ENCODE measurements around the gene PLPP6. TPM values are rescaled to one million over a fixed set of nuclear protein-coding genes. Genes with fewer than 3 reads are reported as not detected.

The PLPP6 gene
- total and polyA plus RNA-seq, 2 of the 13 experiments (the other 11 are each of a cell fraction or from before 2014, with no cell fraction given) = 12.1 to 15.5 TPM

DNA sequence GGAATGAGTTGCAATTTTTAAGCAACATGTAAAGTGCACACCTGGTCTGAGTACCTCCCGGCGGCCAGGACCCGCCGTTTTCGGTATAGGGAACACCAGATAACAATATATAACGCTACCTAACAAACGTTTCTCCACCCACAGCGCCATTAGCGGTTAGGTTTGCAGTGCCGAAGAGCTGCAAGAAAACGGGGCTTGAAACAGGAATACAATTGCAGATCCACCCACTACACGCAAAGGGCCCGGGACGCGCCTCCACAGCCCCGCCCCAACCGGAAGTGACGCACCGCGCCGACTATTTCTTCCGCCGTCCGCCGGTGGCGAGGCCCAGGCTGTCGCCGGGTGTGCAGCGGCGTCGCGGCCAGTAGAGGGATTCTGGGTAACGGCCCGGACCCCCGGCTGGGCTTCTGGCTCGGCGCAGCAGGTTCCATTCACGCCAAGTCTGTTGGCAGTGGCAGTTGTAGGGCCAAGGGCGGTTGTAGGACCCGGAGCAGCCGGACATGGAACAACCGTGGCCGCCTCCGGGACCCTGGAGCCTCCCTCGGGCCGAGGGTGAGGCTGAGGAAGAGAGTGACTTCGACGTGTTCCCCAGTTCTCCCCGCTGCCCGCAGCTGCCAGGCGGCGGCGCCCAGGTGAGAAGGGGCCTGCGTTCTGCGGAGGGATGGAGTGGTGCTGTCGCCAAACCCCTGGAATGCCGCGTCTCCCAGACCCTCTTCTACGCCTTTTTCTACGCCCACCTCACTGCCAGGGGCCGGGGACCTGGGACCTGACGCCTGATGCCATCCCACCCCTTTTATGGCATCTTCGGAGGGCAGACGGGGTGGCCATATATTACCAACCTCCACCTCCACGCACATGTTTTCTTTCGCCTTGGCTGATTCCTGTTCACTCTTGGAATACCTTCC is 17.4 kb downstream of the PLPP6 start, which contains the start of gene CDC37L1 (continued):
- TF ChIP-seq HES4 (CRISPR knock-in tag; IDR thresholded peaks at IDR 0.05; ENCODE audit: borderline replicate concordance) (peak; percentile 43; the same call in 1 of the 2 replicates), ZKSCAN1 (IDR thresholded peaks at IDR 0.05; ENCODE audit: low read length) (no peak), ZNF772 (CRISPR knock-in tag; IDR thresholded peaks at IDR 0.05) (peak; percentile 57; the same call in 1 of the 2 replicates), ZNF879 (CRISPR knock-in tag; IDR thresholded peaks at IDR 0.05) (peak; percentile 83; the same call in 1 of the 2 replicates), MLLT10 (CRISPR knock-in tag; IDR thresholded peaks at IDR 0.05) (no peak), FOXA1 (IDR thresholded peaks at IDR 0.05) (no peak), FOXA1 (CRISPR knock-in tag; IDR thresholded peaks at IDR 0.05) (peak; percentile 21; the same call in 1 of the 2 replicates), SETDB1 (CRISPR knock-in tag; IDR thresholded peaks at IDR 0.05; ENCODE audit: borderline replicate concordance) (no peak), HDAC2 (CRISPR knock-in tag; IDR thresholded peaks at IDR 0.05) (peak; percentile 75), ZNF260 (CRISPR knock-in tag; IDR thresholded peaks at IDR 0.05; ENCODE audit: borderline replicate concordance, low read depth) (no peak), ETV5 (CRISPR knock-in tag; IDR thresholded peaks at IDR 0.05; ENCODE audit: borderline replicate concordance) (peak; percentile 62; the same call in 1 of the 2 replicates), HNF4A (CRISPR knock-in tag; IDR thresholded peaks at IDR 0.05) (no peak), CHD4 (IDR thresholded peaks at IDR 0.05; ENCODE audit: borderline replicate concordance, low read length) (no peak), ZFP36L1 (CRISPR knock-in tag; IDR thresholded peaks at IDR 0.05) (peak; percentile 92), ZNF572 (CRISPR knock-in tag; IDR thresholded peaks at IDR 0.05) (peak; percentile 82; the same call in 1 of the 2 replicates)
- TF ChIP-seq, protein P1, sequence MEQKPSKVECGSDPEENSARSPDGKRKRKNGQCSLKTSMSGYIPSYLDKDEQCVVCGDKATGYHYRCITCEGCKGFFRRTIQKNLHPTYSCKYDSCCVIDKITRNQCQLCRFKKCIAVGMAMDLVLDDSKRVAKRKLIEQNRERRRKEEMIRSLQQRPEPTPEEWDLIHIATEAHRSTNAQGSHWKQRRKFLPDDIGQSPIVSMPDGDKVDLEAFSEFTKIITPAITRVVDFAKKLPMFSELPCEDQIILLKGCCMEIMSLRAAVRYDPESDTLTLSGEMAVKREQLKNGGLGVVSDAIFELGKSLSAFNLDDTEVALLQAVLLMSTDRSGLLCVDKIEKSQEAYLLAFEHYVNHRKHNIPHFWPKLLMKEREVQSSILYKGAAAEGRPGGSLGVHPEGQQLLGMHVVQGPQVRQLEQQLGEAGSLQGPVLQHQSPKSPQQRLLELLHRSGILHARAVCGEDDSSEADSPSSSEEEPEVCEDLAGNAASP (CRISPR knock-in tag; IDR thresholded peaks at IDR 0.05; ENCODE audit: borderline replicate concordance) = peak; percentile 42; the same call in 1 of the 2 replicates
- TF ChIP-seq, protein P2, sequence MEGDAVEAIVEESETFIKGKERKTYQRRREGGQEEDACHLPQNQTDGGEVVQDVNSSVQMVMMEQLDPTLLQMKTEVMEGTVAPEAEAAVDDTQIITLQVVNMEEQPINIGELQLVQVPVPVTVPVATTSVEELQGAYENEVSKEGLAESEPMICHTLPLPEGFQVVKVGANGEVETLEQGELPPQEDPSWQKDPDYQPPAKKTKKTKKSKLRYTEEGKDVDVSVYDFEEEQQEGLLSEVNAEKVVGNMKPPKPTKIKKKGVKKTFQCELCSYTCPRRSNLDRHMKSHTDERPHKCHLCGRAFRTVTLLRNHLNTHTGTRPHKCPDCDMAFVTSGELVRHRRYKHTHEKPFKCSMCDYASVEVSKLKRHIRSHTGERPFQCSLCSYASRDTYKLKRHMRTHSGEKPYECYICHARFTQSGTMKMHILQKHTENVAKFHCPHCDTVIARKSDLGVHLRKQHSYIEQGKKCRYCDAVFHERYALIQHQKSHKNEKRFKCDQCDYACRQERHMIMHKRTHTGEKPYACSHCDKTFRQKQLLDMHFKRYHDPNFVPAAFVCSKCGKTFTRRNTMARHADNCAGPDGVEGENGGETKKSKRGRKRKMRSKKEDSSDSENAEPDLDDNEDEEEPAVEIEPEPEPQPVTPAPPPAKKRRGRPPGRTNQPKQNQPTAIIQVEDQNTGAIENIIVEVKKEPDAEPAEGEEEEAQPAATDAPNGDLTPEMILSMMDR (CRISPR knock-in tag; IDR thresholded peaks at IDR 0.05) = peak; percentile 72
- TF ChIP-seq, protein P3, sequence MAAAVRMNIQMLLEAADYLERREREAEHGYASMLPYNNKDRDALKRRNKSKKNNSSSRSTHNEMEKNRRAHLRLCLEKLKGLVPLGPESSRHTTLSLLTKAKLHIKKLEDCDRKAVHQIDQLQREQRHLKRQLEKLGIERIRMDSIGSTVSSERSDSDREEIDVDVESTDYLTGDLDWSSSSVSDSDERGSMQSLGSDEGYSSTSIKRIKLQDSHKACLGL (CRISPR knock-in tag; IDR thresholded peaks at IDR 0.05) = peak; percentile 77; the same call in 1 of the 2 replicates
- TF ChIP-seq, protein P4, sequence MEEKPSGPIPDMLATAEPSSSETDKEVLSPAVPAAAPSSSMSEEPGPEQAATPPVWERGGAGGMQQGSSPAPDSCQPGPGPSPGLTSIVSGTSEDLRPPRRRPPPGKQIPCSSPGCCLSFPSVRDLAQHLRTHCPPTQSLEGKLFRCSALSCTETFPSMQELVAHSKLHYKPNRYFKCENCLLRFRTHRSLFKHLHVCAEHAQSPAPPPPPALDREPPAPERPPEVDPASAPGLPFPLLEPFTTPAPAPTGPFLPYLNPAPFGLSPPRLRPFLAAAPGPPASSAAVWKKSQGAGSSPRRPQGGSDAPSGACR (CRISPR knock-in tag; IDR thresholded peaks at IDR 0.05) = no peak; the same call in 1 of the 2 replicates
- TF ChIP-seq, protein P5, sequence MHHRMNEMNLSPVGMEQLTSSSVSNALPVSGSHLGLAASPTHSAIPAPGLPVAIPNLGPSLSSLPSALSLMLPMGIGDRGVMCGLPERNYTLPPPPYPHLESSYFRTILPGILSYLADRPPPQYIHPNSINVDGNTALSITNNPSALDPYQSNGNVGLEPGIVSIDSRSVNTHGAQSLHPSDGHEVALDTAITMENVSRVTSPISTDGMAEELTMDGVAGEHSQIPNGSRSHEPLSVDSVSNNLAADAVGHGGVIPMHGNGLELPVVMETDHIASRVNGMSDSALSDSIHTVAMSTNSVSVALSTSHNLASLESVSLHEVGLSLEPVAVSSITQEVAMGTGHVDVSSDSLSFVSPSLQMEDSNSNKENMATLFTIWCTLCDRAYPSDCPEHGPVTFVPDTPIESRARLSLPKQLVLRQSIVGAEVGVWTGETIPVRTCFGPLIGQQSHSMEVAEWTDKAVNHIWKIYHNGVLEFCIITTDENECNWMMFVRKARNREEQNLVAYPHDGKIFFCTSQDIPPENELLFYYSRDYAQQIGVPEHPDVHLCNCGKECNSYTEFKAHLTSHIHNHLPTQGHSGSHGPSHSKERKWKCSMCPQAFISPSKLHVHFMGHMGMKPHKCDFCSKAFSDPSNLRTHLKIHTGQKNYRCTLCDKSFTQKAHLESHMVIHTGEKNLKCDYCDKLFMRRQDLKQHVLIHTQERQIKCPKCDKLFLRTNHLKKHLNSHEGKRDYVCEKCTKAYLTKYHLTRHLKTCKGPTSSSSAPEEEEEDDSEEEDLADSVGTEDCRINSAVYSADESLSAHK (CRISPR knock-in tag; IDR thresholded peaks at IDR 0.05; ENCODE audit: borderline replicate concordance) = no peak

All from HepG2 (cell line).